HepG2 (cell line): ENCODE data around the gene CD3G. TPM values are rescaled to one million over a fixed set of nuclear protein-coding genes. Genes with fewer than 3 reads are reported as not detected.

ENCODE experiments used
- ATAC-seq: fragments of 200-7000 bp; cut with Tn5 transposase; 3 replicates; pipeline ENCODE4 v1.9.1; 2020; ENCODE audit warnings: mild to moderate bottlenecking, moderate library complexity
- BruUV-seq: library from RNA; stranded (reverse); fragments of 400-500 nt; replicated peaks from 2 replicates; lab custom pipeline; 2021; lab: Mats Ljungman, UMichigan
- CTCF ChIA-PET: fragments of 300-600 bp; formaldehyde crosslinking; extraction: SDS; loops from one replicate; lab custom pipeline; 2021; ENCODE audit warnings: low total read pairs, inconsistent platforms, low intra/inter-chr PET ratio; lab: Yijun Ruan, JAX
- POLR2A ChIA-PET: fragments of 350-600 bp; sonication (Branson Sonifier 250); formaldehyde crosslinking; loops from one replicate; lab custom pipeline; 2020; ENCODE audit warnings: antibody characterized with exemption, inconsistent platforms; lab: Yijun Ruan, JAX
- DNase-seq: peaks from one replicate; pipeline ENCODE4 v3.0.0-alpha.2; 2015; ENCODE audit warnings: low spot score
- FAIRE-seq: peaks from 3 replicates; lab custom pipeline; 2011; peaks lifted over from hg19 to GRCh38; lab: Jason Lieb, UNC
- H2AFZ ChIP-seq: one replicate; pipeline ENCODE4 v1.6.1; 2011; ENCODE audit warnings: low read length, inconsistent platforms
- H3K27ac ChIP-seq: fragments of 300-600 bp; 3 replicates; pipeline ENCODE4 v1.8.0; 2011; ENCODE audit warnings: mixed run types, mild to moderate bottlenecking, mixed read lengths, low read length, inconsistent platforms; ENCODE audit not compliant: insufficient read depth; ENCODE audit errors: extremely low read length
- H3K27me3 ChIP-seq, 2 experiments: fragments of 200-600 bp in 1 of 2; 2 replicates in 1 of 2; 3 replicates in 1 of 2; pipeline versions ENCODE4 v1.6.0 to v1.8.0; 2011; ENCODE audit warnings: low read length in 2 of 2, mild to moderate bottlenecking in 2 of 2, moderate library complexity in 2 of 2, inconsistent platforms in 1 of 2; ENCODE audit not compliant: insufficient read depth in 2 of 2, control insufficient read depth in 1 of 2
- H3K36me3 ChIP-seq, 2 experiments: fragments of 200-600 bp in 1 of 2; replicated peaks in 1 of 2; 2 replicates in 1 of 2; 3 replicates in 1 of 2; pipeline versions ENCODE4 v1.5.1 to v1.8.0; 2011; ENCODE audit warnings: low read length in 2 of 2, inconsistent platforms in 1 of 2; ENCODE audit not compliant: insufficient read depth in 2 of 2, control insufficient read depth in 1 of 2
- H3K4me1 ChIP-seq: 2 replicates; pipeline ENCODE4 v1.5.1; 2012; ENCODE audit warnings: low read length, inconsistent platforms; ENCODE audit not compliant: insufficient read depth
- H3K4me2 ChIP-seq: 2 replicates; pipeline ENCODE4 v1.6.0; 2011; ENCODE audit warnings: low read depth, low read length, inconsistent platforms
- H3K4me3 ChIP-seq, 3 experiments: fragments of 200-600 bp in 1 of 3; sonication (generic), shearing (Covaris generic) in 1 of 3; replicated peaks in 1 of 3; 2 replicates each; pipeline ENCODE4 v1.5.1; 2011 to 2016; ENCODE audit warnings: low read length in 3 of 3, inconsistent platforms in 2 of 3, low read depth in 2 of 3, mild to moderate bottlenecking in 2 of 3, control low read depth in 1 of 3, mixed read lengths in 1 of 3; ENCODE audit not compliant: insufficient read depth in 1 of 3
- H3K79me2 ChIP-seq: one replicate; pipeline ENCODE4 v1.6.1; 2011; ENCODE audit warnings: low read length, inconsistent platforms; ENCODE audit not compliant: insufficient read depth
- H3K9ac ChIP-seq: 2 replicates; pipeline ENCODE4 v1.6.0; 2011; ENCODE audit warnings: mild to moderate bottlenecking, low read depth, low read length, inconsistent platforms; ENCODE audit not compliant: insufficient read depth
- H3K9me3 ChIP-seq: 2 replicates; pipeline ENCODE4 v1.5.1; 2012; ENCODE audit warnings: mild to moderate bottlenecking, low read length
- H4K20me1 ChIP-seq: 2 replicates; pipeline ENCODE4 v1.6.0; 2011; ENCODE audit warnings: inconsistent platforms, mild to moderate bottlenecking, low read length, moderate library complexity; ENCODE audit not compliant: insufficient read depth
- KLF6 ChIP-seq: IDR thresholded peaks from 2 replicates; pipeline ENCODE4 v1.8.0; 2016; ENCODE audit warnings: missing biosample characterization, missing genetic modification reagents
- LCORL ChIP-seq, 2 experiments: fragments of 450-650 bp in 1 of 2; sonication (generic) in 1 of 2; formaldehyde crosslinking in 1 of 2; IDR thresholded peaks; 2 replicates each; pipeline versions ENCODE4 v1.5.0 to v1.6.1; 2017 to 2020; ENCODE audit warnings: antibody characterized with exemption in 1 of 2, missing genetic modification reagents in 1 of 2
- PATZ1 ChIP-seq: sonication (generic); formaldehyde crosslinking; IDR thresholded peaks from 2 replicates; pipeline ENCODE4 v1.4.0; 2020; ENCODE audit warnings: missing genetic modification reagents
- SPEN ChIP-seq: sonication (generic); formaldehyde crosslinking; IDR thresholded peaks from 2 replicates; pipeline ENCODE4 v1.5.1; 2020; ENCODE audit warnings: low read depth, mild to moderate bottlenecking, missing genetic modification reagents
- TEAD3 ChIP-seq: optimal IDR thresholded peaks from 2 replicates; pipeline ENCODE3; 2016; ENCODE audit warnings: borderline replicate concordance
- TRIM22 ChIP-seq: fragments of 450-650 bp; IDR thresholded peaks from 2 replicates; pipeline ENCODE4 v1.6.1; 2017
- ZBTB10 ChIP-seq: sonication (generic); formaldehyde crosslinking; IDR thresholded peaks from 2 replicates; pipeline ENCODE4 v1.4.0; 2020; ENCODE audit warnings: missing genetic modification reagents, borderline replicate concordance
- ZNF292 ChIP-seq: sonication (generic); formaldehyde crosslinking; IDR thresholded peaks from 2 replicates; pipeline ENCODE4 v1.8.1; 2022; ENCODE audit warnings: mild to moderate bottlenecking, low read depth, missing genetic modification reagents, borderline replicate concordance
- ZNF547 ChIP-seq: sonication (generic); formaldehyde crosslinking; IDR thresholded peaks from 2 replicates; pipeline ENCODE4 v1.5.1; 2020; ENCODE audit warnings: mild to moderate bottlenecking, missing genetic modification reagents
- ZNF816 ChIP-seq: sonication (generic); formaldehyde crosslinking; IDR thresholded peaks from 2 replicates; pipeline ENCODE4 v1.8.0; 2022; ENCODE audit warnings: missing genetic modification reagents, mild to moderate bottlenecking, borderline replicate concordance
- ZNF839 ChIP-seq: sonication (generic); formaldehyde crosslinking; IDR thresholded peaks from 2 replicates; pipeline ENCODE4 v1.4.0; 2020; ENCODE audit warnings: missing genetic modification reagents, mild to moderate bottlenecking, borderline replicate concordance
- WGBS: methylation state at CpG from one replicate; pipeline ENCODE4 v1.1.6; 2017; ENCODE audit warnings: low lambda C conversion rate; 5-methylcytosine and 5-hydroxymethylcytosine counted together
- in situ Hi-C: cut with HindIII; loops from 2 replicates; pipeline ENCODE4 v1.10.0; 2017; ENCODE audit warnings: low pct_unique_long_range_greater_than_20kb; ENCODE audit not compliant: extremely low pct_ligation_motif_present
- intact Hi-C: fragments of 100-400 bp; cut with micrococcal nuclease; formaldehyde crosslinking; loops from one replicate; pipeline ENCODE4 v1.10.0; 2022; ENCODE audit not compliant: unreplicated experiment
- polyA plus RNA-seq, 8 experiments: library from polyadenylated mRNA; depleted of rRNA in 3 of 8; stranded (reverse) in 7 of 8; unstranded in 1 of 8; fragments of >200 nt; fragmentation: Illumina TruSeq in 4 of 8; extraction: Trizol in 4 of 8; gene quantifications; 2 replicates each; pipeline versions ENCODE4 v1.2.1 to v1.2.3, GENCODE V29; 2011 to 2016; ENCODE audit warnings: low read depth in 4 of 8, missing spikeins in 1 of 8, mixed read lengths in 1 of 8; ENCODE audit not compliant: insufficient read depth in 1 of 8
- total RNA-seq, 5 experiments: library from RNA; depleted of rRNA; stranded (reverse); fragments of >200 nt; fragmentation: Illumina TruSeq; extraction: Trizol; gene quantifications; 2 replicates each; pipeline ENCODE4 v1.2.3, GENCODE V29; 2016; ENCODE audit warnings: low read depth in 1 of 5
- TF ChIP-seq, protein P1 (sequence below): sonication (generic); formaldehyde crosslinking; IDR thresholded peaks from 2 replicates; pipeline ENCODE4 v1.9.0; 2021; ENCODE audit warnings: mild to moderate bottlenecking, missing genetic modification reagents

Gene CD3G
- total and polyA plus RNA-seq, 2 of the 13 experiments (the other 11 are each of a cell fraction or from before 2014, with no cell fraction given) = not detected

GRCh38 chr11:118310271-118310670 is 33.9 kb upstream of the CD3G start:
- Histone ChIP-seq H3K27me3 (peaks cover 2 to 35% of the 10 kb centered on the region in 2 experiments; a peak in 4 of 5 replicates), H2AFZ (no peak overlapping the region), H3K4me3 (no peak overlapping the region), H3K4me2 (no peak overlapping the region), H3K36me3 (no peaks in the 10 kb centered on the region), H3K4me1 (peaks cover 12% of the 10 kb centered on the region), H4K20me1 (no peaks in the 10 kb centered on the region; the same call in 1 of the 2 replicates), H3K9ac (no peak overlapping the region), H3K9me3 (no peaks in the 10 kb centered on the region), H3K79me2 (no peaks in the 10 kb centered on the region), H3K27ac (no peak overlapping the region)
- in situ Hi-C loops (loop anchor here (5.0 kb wide), 1 partner anchor 42 kb away; no protein-coding TSS in a partner anchor), intact Hi-C loops (no loop called here)
- DNase-seq (no peak), FAIRE-seq (no peak), ATAC-seq (no peak)
- CTCF ChIA-PET = no interaction called here
- no TSS peak for BruUV-seq
- WGBS = 58% methylated on average over 3 of the region's 3 CpGs
- POLR2A ChIA-PET = no interaction called here
- TF ChIP-seq LCORL (IDR thresholded peaks at IDR 0.05) = no peak
- TF ChIP-seq LCORL (CRISPR knock-in tag; IDR thresholded peaks at IDR 0.05) = no peak
- no peak for TF ChIP-seq ZNF292 (CRISPR knock-in tag)
- no peak for TF ChIP-seq ZBTB10 (CRISPR knock-in tag)
- TF ChIP-seq PATZ1 = no peak
- no peak for TF ChIP-seq KLF6 (CRISPR knock-in tag)
- TF ChIP-seq TRIM22 = no peak
- TF ChIP-seq ZNF839 (CRISPR knock-in tag) = no peak
- TF ChIP-seq SPEN (CRISPR knock-in tag) = no peak
- no peak for TF ChIP-seq TEAD3 (CRISPR knock-in tag)
- TF ChIP-seq ZNF816 (CRISPR knock-in tag) = no peak
- TF ChIP-seq ZNF547 (CRISPR knock-in tag) = no peak
- TF ChIP-seq, protein P1, sequence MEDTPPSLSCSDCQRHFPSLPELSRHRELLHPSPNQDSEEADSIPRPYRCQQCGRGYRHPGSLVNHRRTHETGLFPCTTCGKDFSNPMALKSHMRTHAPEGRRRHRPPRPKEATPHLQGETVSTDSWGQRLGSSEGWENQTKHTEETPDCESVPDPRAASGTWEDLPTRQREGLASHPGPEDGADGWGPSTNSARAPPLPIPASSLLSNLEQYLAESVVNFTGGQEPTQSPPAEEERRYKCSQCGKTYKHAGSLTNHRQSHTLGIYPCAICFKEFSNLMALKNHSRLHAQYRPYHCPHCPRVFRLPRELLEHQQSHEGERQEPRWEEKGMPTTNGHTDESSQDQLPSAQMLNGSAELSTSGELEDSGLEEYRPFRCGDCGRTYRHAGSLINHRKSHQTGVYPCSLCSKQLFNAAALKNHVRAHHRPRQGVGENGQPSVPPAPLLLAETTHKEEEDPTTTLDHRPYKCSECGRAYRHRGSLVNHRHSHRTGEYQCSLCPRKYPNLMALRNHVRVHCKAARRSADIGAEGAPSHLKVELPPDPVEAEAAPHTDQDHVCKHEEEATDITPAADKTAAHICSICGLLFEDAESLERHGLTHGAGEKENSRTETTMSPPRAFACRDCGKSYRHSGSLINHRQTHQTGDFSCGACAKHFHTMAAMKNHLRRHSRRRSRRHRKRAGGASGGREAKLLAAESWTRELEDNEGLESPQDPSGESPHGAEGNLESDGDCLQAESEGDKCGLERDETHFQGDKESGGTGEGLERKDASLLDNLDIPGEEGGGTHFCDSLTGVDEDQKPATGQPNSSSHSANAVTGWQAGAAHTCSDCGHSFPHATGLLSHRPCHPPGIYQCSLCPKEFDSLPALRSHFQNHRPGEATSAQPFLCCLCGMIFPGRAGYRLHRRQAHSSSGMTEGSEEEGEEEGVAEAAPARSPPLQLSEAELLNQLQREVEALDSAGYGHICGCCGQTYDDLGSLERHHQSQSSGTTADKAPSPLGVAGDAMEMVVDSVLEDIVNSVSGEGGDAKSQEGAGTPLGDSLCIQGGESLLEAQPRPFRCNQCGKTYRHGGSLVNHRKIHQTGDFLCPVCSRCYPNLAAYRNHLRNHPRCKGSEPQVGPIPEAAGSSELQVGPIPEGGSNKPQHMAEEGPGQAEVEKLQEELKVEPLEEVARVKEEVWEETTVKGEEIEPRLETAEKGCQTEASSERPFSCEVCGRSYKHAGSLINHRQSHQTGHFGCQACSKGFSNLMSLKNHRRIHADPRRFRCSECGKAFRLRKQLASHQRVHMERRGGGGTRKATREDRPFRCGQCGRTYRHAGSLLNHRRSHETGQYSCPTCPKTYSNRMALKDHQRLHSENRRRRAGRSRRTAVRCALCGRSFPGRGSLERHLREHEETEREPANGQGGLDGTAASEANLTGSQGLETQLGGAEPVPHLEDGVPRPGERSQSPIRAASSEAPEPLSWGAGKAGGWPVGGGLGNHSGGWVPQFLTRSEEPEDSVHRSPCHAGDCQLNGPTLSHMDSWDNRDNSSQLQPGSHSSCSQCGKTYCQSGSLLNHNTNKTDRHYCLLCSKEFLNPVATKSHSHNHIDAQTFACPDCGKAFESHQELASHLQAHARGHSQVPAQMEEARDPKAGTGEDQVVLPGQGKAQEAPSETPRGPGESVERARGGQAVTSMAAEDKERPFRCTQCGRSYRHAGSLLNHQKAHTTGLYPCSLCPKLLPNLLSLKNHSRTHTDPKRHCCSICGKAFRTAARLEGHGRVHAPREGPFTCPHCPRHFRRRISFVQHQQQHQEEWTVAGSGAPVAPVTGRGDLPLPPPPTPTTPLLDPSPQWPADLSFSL = no peak
